ENCODE measurements around the gene MLEC. TPM values are rescaled to one million over a fixed set of nuclear protein-coding genes. Genes with fewer than 3 reads are reported as not detected.

The MLEC gene
- total RNA-seq, 4 donors from 2014 or later: 87.3 to 123 (median 104) TPM

- H3K27me3 ChIP-seq: no peaks in the 10 kb centered on the region
These were observed 47.3 kb downstream of the MLEC start for GRCh38 chr12:120734210-120734609.

DNA sequence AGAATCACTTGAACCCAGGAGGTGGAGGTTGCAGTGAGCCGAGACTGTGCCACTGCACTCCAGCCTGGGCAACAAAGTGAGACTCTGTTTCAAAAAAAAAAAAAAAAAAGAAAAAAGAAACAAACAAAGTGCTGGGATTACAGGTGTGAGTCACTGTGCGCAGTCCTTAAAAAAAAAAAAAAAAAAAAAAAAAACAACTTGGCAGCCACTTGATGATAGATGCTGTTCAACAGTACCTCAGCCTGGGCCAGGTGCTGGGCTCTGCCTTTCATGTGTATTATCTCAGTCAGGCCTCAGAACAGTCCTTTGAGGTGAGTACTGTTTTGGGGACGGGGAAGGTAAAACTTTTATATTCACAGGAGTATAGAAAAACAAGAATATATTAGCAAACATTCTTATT is 48.2 kb downstream of the MLEC start:
- TF ChIP-seq CTCF (IDR thresholded peaks at IDR 0.05) (no peak), POLR2A (IDR thresholded peaks at IDR 0.05) (no peak)

More at GRCh38 chr12:120734210-120734609, 47.3 kb downstream of the MLEC start:
- Histone ChIP-seq H3K4me3 (no peak overlapping the region), H3K4me1 (peaks cover 0 to 3% (median 0%) of the 10 kb centered on the region in 4 donors), H3K36me3 (peaks cover 0 to 39% (median 0%) of the 10 kb centered on the region in 3 donors), H3K27ac (no peak overlapping the region), H3K9me3 (no peaks in the 10 kb centered on the region)
- DNase-seq: peak in 1 of 3 donors; percentile 27
- TF ChIP-seq CTCF (IDR thresholded peaks at IDR 0.05) (no peak), POLR2A (IDR thresholded peaks at IDR 0.05) (no peak)

DNA sequence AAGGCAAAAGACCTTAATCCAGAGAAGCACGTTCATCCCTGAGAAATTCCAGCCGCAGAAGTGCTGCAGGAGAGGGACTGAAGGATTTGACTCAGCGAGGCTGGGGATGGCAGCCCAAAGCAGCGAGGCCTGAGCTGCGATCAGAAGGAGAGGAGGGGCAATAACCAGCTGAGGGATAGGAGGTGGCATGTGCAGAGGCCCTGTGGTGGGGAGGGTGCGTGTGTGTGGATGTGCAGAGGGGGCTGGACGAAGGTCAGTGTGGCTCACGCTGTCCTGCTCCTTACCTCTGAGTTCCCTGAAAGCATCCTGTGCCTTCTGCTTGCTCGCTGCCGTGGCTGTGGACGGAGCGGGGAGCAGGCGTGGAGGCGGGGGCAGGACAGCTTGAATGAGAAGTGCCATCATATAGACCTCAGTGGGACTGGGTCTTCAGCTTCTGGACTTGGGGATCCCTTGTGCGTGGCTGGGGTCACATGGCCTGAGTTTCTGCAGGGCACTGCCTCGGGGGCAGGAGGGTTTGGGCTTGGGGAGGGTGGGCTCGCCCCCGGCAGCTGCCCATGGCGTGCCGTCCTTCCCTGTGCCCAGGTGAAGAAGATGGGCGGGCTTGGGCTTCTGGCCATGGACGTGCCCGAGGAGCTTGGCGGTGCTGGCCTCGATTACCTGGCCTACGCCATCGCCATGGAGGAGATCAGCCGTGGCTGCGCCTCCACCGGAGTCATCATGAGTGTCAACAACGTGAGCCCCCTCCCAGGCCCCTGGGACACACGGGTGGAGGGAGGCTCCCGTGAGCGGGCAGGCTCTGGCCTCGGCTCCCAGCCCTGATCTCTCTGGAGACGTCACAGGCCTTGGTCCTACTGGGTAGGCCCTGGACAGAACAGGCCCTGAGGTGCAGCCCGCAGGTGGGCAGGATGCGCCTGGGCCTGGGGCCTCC is 49.7 kb downstream of the MLEC start:
- no peak overlapping the region for H3K27ac ChIP-seq
- H3K27me3 ChIP-seq: no peaks in the 10 kb centered on the region
- no peaks in the 10 kb centered on the region for H3K9me3 ChIP-seq
- TF ChIP-seq POLR2A (IDR thresholded peaks at IDR 0.05) (no peak), CTCF (IDR thresholded peaks at IDR 0.05) (no peak)
- peak in 1 of 3 donors; percentile 39 for DNase-seq
- peaks cover 0 to 28% (median 0%) of the 10 kb centered on the region in 3 donors for H3K36me3 ChIP-seq
- H3K4me3 ChIP-seq: no peak overlapping the region
- H3K4me1 ChIP-seq: no peaks in the 10 kb centered on the region

More for the DNA sequence above, 48.2 kb downstream of the MLEC start:
- no peaks in the 10 kb centered on the region for H3K9me3 ChIP-seq
- no peak overlapping the region for H3K4me3 ChIP-seq
- H3K36me3 ChIP-seq: peaks cover 0 to 39% (median 0%) of the 10 kb centered on the region in 3 donors
- peaks cover 0 to 3% (median 0%) of the 10 kb centered on the region in 4 donors for H3K4me1 ChIP-seq
- H3K27me3 ChIP-seq: no peaks in the 10 kb centered on the region
- H3K27ac ChIP-seq: no peak overlapping the region
- peak in 1 of 3 donors; percentile 39 for DNase-seq

DNA sequence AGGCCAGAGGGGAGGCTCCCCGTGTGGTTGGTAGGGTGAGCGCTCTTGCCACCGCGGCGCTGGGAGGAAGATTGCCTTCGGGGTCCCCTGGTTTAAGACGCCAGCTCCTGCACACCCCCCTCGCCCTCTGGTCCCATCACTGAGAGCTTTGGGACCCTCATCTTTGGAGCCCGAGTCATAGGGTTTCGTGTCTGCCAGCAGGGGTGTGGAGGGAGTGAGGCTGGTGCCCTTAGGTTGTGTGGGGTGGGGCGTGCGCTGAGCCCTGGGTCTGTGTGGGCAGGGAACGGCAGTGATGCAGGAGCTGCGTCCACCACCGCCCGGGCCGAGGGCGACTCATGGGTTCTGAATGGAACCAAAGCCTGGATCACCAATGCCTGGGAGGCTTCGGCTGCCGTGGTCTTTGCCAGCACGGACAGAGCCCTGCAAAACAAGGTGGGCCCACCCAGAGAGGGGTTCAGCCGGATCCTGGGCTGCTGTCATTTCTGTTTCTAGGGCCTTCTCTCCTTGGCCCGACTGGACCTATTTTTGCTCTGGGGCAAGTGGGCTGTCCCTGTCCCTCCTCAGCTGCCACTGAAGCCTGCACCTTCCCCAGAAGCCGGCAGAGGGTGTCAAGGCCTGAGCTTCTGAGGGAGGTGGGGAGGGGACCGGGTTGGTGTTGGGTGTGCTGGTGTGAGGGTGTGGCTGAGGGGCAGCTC is 50.8 kb downstream of the MLEC start:
- Histone ChIP-seq H3K36me3 (peaks cover 0 to 28% (median 0%) of the 10 kb centered on the region in 3 donors), H3K4me1 (no peaks in the 10 kb centered on the region), H3K9me3 (no peaks in the 10 kb centered on the region), H3K27ac (no peak overlapping the region), H3K27me3 (no peaks in the 10 kb centered on the region), H3K4me3 (no peak overlapping the region)
- DNase-seq: peak in 1 of 3 donors; percentile 31
- TF ChIP-seq POLR2A (IDR thresholded peaks at IDR 0.05) (no peak), CTCF (IDR thresholded peaks at IDR 0.05) (no peak)

DNA sequence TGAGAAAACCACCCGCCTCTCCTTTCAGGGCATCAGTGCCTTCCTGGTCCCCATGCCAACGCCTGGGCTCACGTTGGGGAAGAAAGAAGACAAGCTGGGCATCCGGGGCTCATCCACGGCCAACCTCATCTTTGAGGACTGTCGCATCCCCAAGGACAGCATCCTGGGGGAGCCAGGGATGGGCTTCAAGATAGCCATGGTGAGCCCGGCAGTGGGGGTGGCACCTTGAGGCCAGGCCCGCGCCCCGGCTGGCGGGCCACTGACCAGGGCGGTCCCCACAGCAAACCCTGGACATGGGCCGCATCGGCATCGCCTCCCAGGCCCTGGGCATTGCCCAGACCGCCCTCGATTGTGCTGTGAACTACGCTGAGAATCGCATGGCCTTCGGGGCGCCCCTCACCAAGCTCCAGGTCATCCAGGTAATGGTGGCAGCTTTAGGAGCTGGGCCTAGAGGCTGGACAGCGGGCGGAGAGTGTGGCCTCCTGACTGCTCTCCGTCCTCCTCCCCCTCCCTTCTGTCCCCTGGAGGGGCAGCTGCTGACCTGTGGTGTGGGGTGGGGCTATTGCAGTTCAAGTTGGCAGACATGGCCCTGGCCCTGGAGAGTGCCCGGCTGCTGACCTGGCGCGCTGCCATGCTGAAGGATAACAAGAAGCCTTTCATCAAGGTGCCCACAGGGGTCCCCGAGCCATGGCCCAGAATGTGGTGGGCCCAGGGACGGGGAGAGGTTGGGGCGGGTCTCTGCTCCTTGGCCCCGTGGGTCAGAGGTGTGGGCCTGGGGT is 51.5 kb downstream of the MLEC start:
- Histone ChIP-seq H3K4me3 (no peak overlapping the region), H3K27ac (no peak overlapping the region), H3K9me3 (no peaks in the 10 kb centered on the region), H3K27me3 (no peaks in the 10 kb centered on the region), H3K4me1 (no peaks in the 10 kb centered on the region), H3K36me3 (peaks cover 0 to 28% (median 0%) of the 10 kb centered on the region in 3 donors)
- TF ChIP-seq POLR2A (IDR thresholded peaks at IDR 0.05): no peak
- no peak for TF ChIP-seq CTCF (IDR thresholded peaks at IDR 0.05)
- no peak for DNase-seq
